ENCODE data around the gene UTF1. TPM values are rescaled to one million over a fixed set of nuclear protein-coding genes. Genes with fewer than 3 reads are reported as not detected.

The UTF1 gene
- total and polyA plus RNA-seq, 8 donors: not detected

DNA sequence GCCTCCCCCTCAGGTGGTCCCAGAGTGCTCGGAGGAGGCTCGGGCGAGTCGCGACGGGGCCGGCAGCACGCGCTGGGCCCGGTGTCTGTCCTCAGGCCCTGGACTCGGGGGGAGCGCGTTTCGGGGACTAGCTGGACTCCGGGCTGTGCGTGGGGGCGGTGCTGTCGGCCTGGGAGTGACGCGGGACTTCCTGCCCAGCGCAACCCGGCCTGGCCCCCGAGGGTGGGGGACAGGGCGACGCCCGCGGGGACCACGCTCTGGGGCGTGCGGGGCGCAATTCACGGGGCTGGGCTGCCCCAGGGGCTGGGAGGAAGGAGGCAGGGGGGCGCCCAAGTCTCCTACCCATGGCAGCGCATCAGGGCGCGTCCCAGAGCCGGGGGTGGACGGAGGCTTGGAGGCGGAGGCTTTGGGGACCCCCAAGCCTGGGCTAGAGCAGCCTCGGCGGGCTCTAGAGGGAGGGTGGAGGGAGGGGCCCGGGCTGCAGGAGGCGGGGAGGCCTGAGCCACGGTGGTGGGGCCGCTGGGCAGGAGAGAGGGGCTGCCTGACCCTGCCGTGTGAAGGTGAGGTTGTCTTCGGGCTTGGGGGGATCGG is 5.3 kb downstream of the UTF1 start:
- TF ChIP-seq CTCF (IDR thresholded peaks at IDR 0.05): no peak
- intact Hi-C loops (cut with DNase I): no loop called here
- peak overlapping the region in 1 of 4 donors; percentile 14 for H3K4me3 ChIP-seq
- ATAC-seq (peak in 2 of 4 donors; percentile 42 to 56), DNase-seq (no peak), FAIRE-seq (no peak)
- WGBS, 2 donors: 5% methylated on average over 40 to 48 of the region's 48 CpGs
- no peak overlapping the region for H3K27ac ChIP-seq
- H3K9me3 ChIP-seq: no peaks in the 10 kb centered on the region
- H3K27me3 ChIP-seq: peaks cover 0 to 26% (median 4%) of the 10 kb centered on the region in 4 donors
- peaks cover 0 to 4% (median 0%) of the 10 kb centered on the region in 3 donors for H3K4me1 ChIP-seq
- no peaks in the 10 kb centered on the region for H3K36me3 ChIP-seq

DNA sequence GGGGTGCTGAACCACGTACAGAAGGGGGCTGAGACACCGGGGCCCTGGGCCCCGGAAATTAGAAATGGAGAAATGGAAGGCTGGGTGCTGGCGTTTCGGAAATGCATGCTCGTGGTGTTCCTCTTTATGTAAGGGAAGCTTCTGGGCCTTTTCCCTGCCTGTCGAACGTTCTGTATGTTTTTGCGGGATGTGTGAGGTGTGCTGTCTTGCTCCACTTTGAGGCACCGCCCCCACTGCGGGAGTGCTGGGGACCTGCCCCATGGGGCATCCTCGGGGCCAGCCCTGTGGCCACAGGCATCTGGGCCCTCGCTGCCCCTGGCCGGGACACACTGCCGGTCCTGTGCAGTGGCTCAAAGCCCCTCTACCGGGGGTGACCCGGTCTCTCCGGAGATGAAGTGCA is 5.9 kb downstream of the UTF1 start:
- FAIRE-seq (no peak), DNase-seq (no peak), ATAC-seq (peak in 2 of 4 donors; percentile 18 to 57)
- peak overlapping the region in 1 of 4 donors; percentile 36 for H3K4me3 ChIP-seq
- H3K27me3 ChIP-seq: peaks cover 0 to 27% (median 4%) of the 10 kb centered on the region in 4 donors
- no peak for TF ChIP-seq CTCF (IDR thresholded peaks at IDR 0.05)
- H3K9me3 ChIP-seq: no peaks in the 10 kb centered on the region
- peaks cover 0 to 4% (median 0%) of the 10 kb centered on the region in 3 donors for H3K4me1 ChIP-seq
- no peaks in the 10 kb centered on the region for H3K36me3 ChIP-seq
- intact Hi-C loops (cut with DNase I): no loop called here
- WGBS, 2 donors: 3 to 6% methylated on average over 17 to 18 of the region's 18 CpGs
- H3K27ac ChIP-seq: no peak overlapping the region

DNA sequence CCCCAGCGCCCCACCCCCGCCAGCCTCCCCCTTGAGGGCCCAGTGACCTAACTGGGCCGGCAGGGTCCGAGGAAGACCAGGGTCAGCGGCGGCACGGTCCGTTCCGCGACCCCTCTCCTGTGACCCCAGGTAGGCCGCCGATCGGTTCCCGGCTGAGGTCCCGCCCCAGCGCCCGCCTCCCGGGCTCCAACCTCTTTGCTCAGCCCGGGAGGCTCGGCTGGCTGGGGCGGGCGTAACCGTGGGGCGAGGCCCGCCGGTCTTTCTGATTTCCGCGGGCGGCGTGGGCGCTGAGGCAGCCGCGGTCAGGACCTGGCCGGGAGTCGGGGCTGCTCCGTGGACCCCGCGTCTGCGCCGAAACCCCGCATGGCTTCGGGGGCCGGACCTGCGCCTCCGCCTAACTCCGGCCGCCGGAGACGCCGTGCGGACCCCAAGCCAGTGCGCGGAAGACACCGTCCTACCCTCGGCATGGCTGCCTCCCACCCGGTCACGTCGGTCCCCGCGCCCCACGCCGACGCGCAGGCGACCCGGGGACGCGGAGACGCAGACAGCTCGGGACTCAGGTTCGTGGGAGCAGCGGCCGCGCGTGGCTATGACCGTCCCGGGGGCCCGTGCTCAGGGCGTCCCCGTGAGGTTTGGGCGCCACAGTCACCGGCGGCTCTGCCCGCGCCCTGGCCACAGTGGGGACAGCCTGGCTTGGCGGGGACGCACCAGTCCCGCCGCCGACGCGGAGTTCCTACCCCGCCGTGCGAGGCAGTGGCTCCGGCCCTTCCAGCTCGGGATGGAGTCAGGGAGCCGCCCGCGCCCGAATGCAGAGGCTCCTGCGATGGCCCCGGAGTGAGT is 6.6 kb downstream of the UTF1 start:
- Histone ChIP-seq H3K36me3 (no peaks in the 10 kb centered on the region), H3K9me3 (no peaks in the 10 kb centered on the region), H3K27me3 (peaks cover 0 to 31% (median 4%) of the 10 kb centered on the region in 4 donors), H3K4me1 (peaks cover 0 to 4% (median 0%) of the 10 kb centered on the region in 3 donors), H3K4me3 (peak overlapping the region in 2 of 4 donors; percentile 12 to 36), H3K27ac (no peak overlapping the region)
- intact Hi-C loops (cut with DNase I): no loop called here
- 1 to 2% methylated on average over 95 to 103 of the region's 103 CpGs for WGBS, 2 donors
- ATAC-seq (peak in 2 of 4 donors; percentile 28 to 51), DNase-seq (no peak), FAIRE-seq (no peak)
- no peak for TF ChIP-seq CTCF (IDR thresholded peaks at IDR 0.05)

DNA sequence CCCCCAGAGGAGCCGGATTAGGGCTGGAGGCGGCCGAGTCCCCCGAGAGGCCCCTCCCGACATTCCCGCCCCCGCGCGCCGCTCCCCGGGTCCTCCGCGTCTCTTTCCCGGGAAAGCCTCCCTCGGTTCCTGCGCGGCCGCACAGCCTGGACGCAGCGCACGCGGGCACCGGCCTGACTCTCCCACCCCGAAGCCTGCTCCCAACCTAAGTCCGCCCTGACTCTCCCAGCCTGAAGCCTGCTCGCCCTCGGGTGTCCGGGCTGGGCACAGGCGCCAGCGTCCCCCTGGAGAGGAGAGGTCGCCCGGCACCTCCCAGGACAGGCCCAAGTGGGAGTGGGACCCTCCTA is 7.2 kb downstream of the UTF1 start:
- Histone ChIP-seq H3K27me3 (peaks cover 0 to 30% (median 4%) of the 10 kb centered on the region in 4 donors), H3K4me3 (peak overlapping the region in 1 of 4 donors; percentile 36), H3K27ac (no peak overlapping the region), H3K36me3 (no peaks in the 10 kb centered on the region), H3K9me3 (no peaks in the 10 kb centered on the region), H3K4me1 (peaks cover 0 to 4% (median 0%) of the 10 kb centered on the region in 3 donors)
- DNase-seq: no peak
- FAIRE-seq: no peak
- ATAC-seq: no peak
- WGBS, 2 donors: 1 to 3% methylated on average over 29 to 32 of the region's 32 CpGs
- no peak for TF ChIP-seq CTCF (IDR thresholded peaks at IDR 0.05)
- intact Hi-C loops (cut with DNase I): no loop called here
